Ovary (tissue), 3 donors: ENCODE measurements around the gene SYNGR2.

ENCODE experiments used
- CTCF ChIP-seq, 3 donors: fragments of 450-650 bp in 2 of 3; fragments of 200-600 bp in 1 of 3; IDR thresholded peaks; one replicate each; pipeline versions ENCODE4 v1.5.1 to v1.8.0; 2016 to 2022; ENCODE audit warnings: antibody characterized with exemption in 3 of 3, mild to moderate bottlenecking in 1 of 3
- EP300 ChIP-seq: sonication (generic); formaldehyde crosslinking; IDR thresholded peaks from one replicate; pipeline ENCODE4 v1.6.1; 2017; ENCODE audit warnings: antibody characterized with exemption
- POLR2A ChIP-seq: fragments of 450-650 bp; IDR thresholded peaks from one replicate; pipeline ENCODE4 v1.6.1; 2017; ENCODE audit warnings: antibody characterized with exemption, mild to moderate bottlenecking, moderate library complexity
- donor health status: DM: no; HTN: no; CAD: no.

DNA sequence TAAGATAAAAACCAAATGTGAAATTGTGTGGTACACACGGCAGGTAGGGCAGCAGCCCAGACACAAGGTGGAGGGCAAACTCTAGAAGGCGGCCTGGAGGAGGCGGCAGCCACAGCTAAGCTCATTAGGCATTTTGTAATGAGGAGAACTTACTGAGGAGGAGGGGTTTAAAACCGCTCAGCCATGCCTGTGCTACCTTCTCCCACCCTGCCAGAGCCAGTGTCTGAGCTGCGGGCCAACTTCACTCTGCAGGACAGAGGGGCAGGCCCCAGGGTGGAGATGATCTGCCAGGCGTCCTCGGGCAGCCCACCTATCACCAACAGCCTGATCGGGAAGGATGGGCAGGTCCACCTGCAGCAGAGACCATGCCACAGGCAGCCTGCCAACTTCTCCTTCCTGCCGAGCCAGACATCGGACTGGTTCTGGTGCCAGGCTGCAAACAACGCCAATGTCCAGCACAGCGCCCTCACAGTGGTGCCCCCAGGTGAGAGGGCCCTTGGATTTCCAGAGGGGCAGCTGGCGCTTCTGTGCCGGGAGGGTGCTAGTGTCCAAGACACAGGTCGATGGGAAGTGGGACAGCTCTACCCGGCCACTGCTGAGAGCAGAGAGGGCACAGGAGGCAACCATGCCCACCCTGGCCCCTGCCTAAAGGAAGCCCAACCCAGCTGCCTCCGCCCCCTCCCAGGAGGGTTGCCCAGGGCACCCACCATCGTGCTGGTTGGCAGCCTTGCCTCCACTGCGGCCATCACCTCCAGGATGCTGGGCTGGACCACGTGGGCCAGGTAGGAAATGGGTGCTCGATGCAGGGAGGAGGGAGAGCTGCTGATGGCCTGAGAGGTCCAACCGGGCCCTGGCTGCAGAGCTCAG lies 4.3 kb upstream of the SYNGR2 start:
- TF ChIP-seq CTCF (IDR thresholded peaks at IDR 0.05) (no peak), EP300 (no peak), POLR2A (no peak)
